Ectodermal cell (in vitro differentiated cells): ENCODE data around the gene FYN.

Experiments used
- H3K27ac ChIP-seq: 2 replicates; pipeline ENCODE4 v1.7.0; 2013; ENCODE audit warnings: mild to moderate bottlenecking, low read depth, low read length; ENCODE audit not compliant: insufficient read depth, poor library complexity, severe bottlenecking
- H3K27me3 ChIP-seq: 2 replicates; pipeline ENCODE4 v1.7.0; 2013; ENCODE audit warnings: mild to moderate bottlenecking, low read length; ENCODE audit not compliant: insufficient read depth, control insufficient read depth, poor library complexity, severe bottlenecking
- H3K36me3 ChIP-seq: one replicate; pipeline ENCODE4 v1.7.0; 2013; ENCODE audit warnings: low read length; ENCODE audit not compliant: control insufficient read depth, insufficient read depth
- H3K4me1 ChIP-seq: one replicate; pipeline ENCODE4 v1.7.0; 2013; ENCODE audit warnings: low read length; ENCODE audit not compliant: control insufficient read depth, insufficient read depth
- H3K4me3 ChIP-seq: 2 replicates; pipeline ENCODE4 v1.7.0; 2013; ENCODE audit warnings: low read depth, low read length, control low read depth; ENCODE audit not compliant: insufficient read depth
- H3K9me3 ChIP-seq: 2 replicates; pipeline ENCODE4 v1.7.0; 2013; ENCODE audit warnings: mild to moderate bottlenecking, low read length, moderate library complexity; ENCODE audit not compliant: control insufficient read depth
- WGBS, 2 experiments: methylation state at CpG; one replicate each; pipeline ENCODE4 v1.1.7; 2013; ENCODE audit warnings: missing lambda C conversion rate in 2 of 2; 5-methylcytosine and 5-hydroxymethylcytosine counted together

The FYN gene

GRCh38 chr6:111810294-111811131 lies 62.7 kb downstream of the FYN start:
- WGBS, 2 experiments, result 86 to 90% methylated on average over 9 to 10 of the region's 10 CpGs
- Histone ChIP-seq H3K9me3 (no peaks in the 10 kb centered on the region), H3K36me3 (no peaks in the 10 kb centered on the region), H3K4me1 (peaks cover 34% of the 10 kb centered on the region), H3K27me3 (no peaks in the 10 kb centered on the region), H3K4me3 (no peak overlapping the region), H3K27ac (no peak overlapping the region)

GRCh38 chr6:111809766-111810165 lies 63.5 kb downstream of the FYN start:
- Histone ChIP-seq H3K9me3 (no peaks in the 10 kb centered on the region), H3K27ac (no peak overlapping the region), H3K4me3 (no peak overlapping the region), H3K36me3 (no peaks in the 10 kb centered on the region), H3K4me1 (peaks cover 37% of the 10 kb centered on the region), H3K27me3 (no peaks in the 10 kb centered on the region)

GRCh38 chr6:111809264-111809663 lies 64.0 kb downstream of the FYN start:
- 85 to 87% methylated on average over 5 of the region's 5 CpGs for WGBS, 2 experiments
- peaks cover 37% of the 10 kb centered on the region for H3K4me1 ChIP-seq
- no peaks in the 10 kb centered on the region for H3K36me3 ChIP-seq
- no peaks in the 10 kb centered on the region for H3K27me3 ChIP-seq
- no peak overlapping the region for H3K4me3 ChIP-seq
- no peak overlapping the region for H3K27ac ChIP-seq
- no peaks in the 10 kb centered on the region for H3K9me3 ChIP-seq

GRCh38 chr6:111808493-111808892 lies 64.8 kb downstream of the FYN start:
- H3K4me3 ChIP-seq, result no peak overlapping the region
- peaks cover 37% of the 10 kb centered on the region for H3K4me1 ChIP-seq
- no peaks in the 10 kb centered on the region for H3K9me3 ChIP-seq
- H3K36me3 ChIP-seq, result no peaks in the 10 kb centered on the region
- H3K27me3 ChIP-seq, result no peaks in the 10 kb centered on the region
- H3K27ac ChIP-seq, result peak overlapping the region; percentile 4
- whole genome bisulfite sequencing, 2 experiments, result 90 to 99% methylated on average over 5 of the region's 5 CpGs

- WGBS, 2 experiments, result 92 to 95% methylated on average over 8 of the region's 9 CpGs
- Histone ChIP-seq H3K9me3 (no peaks in the 10 kb centered on the region), H3K4me3 (no peak overlapping the region), H3K36me3 (no peaks in the 10 kb centered on the region), H3K27me3 (no peaks in the 10 kb centered on the region), H3K4me1 (peaks cover 32% of the 10 kb centered on the region), H3K27ac (no peak overlapping the region)
Measured at GRCh38 chr6:111806561-111807497, 66.4 kb downstream of the FYN start.

GRCh38 chr6:111806165-111806547 lies 67.1 kb downstream of the FYN start:
- Histone ChIP-seq H3K9me3 (no peaks in the 10 kb centered on the region), H3K4me1 (peaks cover 32% of the 10 kb centered on the region), H3K27ac (no peak overlapping the region), H3K4me3 (no peak overlapping the region), H3K36me3 (no peaks in the 10 kb centered on the region), H3K27me3 (no peaks in the 10 kb centered on the region)
- WGBS, 2 experiments, result 94 to 97% methylated on average over 5 of the region's 5 CpGs

GRCh38 chr6:111805511-111806164 lies 67.6 kb downstream of the FYN start:
- Histone ChIP-seq H3K36me3 (no peaks in the 10 kb centered on the region), H3K27me3 (no peaks in the 10 kb centered on the region), H3K4me1 (peaks cover 26% of the 10 kb centered on the region), H3K9me3 (no peaks in the 10 kb centered on the region), H3K27ac (no peak overlapping the region), H3K4me3 (no peak overlapping the region)
- 83% methylated on average over 7 of the region's 7 CpGs for WGBS, 2 experiments

- Histone ChIP-seq H3K27me3 (no peaks in the 10 kb centered on the region), H3K9me3 (no peaks in the 10 kb centered on the region), H3K4me1 (peaks cover 22% of the 10 kb centered on the region), H3K4me3 (no peak overlapping the region), H3K27ac (no peak overlapping the region), H3K36me3 (no peaks in the 10 kb centered on the region)
- 92% methylated on average over 8 of the region's 8 CpGs for WGBS, 2 experiments
Measured at GRCh38 chr6:111804627-111805235, 68.5 kb downstream of the FYN start.

- Histone ChIP-seq H3K36me3 (no peaks in the 10 kb centered on the region), H3K4me1 (peaks cover 22% of the 10 kb centered on the region), H3K27ac (no peak overlapping the region), H3K9me3 (no peaks in the 10 kb centered on the region), H3K4me3 (no peak overlapping the region), H3K27me3 (no peaks in the 10 kb centered on the region)
- 91 to 97% methylated on average over 5 of the region's 5 CpGs for WGBS, 2 experiments
Measured at GRCh38 chr6:111803804-111804203, 69.4 kb downstream of the FYN start.
